ENCODE results near the gene ATXN1.
"Not testable (repeated sequence)": the region's sequence is repeated elsewhere in the genome, so short reads cannot be mapped to it uniquely, and the experiment has no call there.

Gene ATXN1

GRCh38 chr6:16263464-16264099 is 497.7 kb downstream of the ATXN1 start:
- not testable (repeated sequence) for DNase-seq

- DNase-seq, result not testable (repeated sequence)
These were observed 498.5 kb downstream of the ATXN1 start for GRCh38 chr6:16262773-16263172.

- DNase-seq, result not testable (repeated sequence)
These were observed 500.7 kb downstream of the ATXN1 start for GRCh38 chr6:16260602-16261001.

GRCh38 chr6:16259604-16260003 is 501.7 kb downstream of the ATXN1 start:
- DNase-seq, result not testable (repeated sequence)

- DNase-seq, result no peak
These were observed 502.6 kb downstream of the ATXN1 start for GRCh38 chr6:16258709-16259075.

GRCh38 chr6:16257999-16258708 is 503.1 kb downstream of the ATXN1 start:
- DNase-seq, result no peak

GRCh38 chr6:16256781-16257180 is 504.5 kb downstream of the ATXN1 start:
- no peak for DNase-seq

- DNase-seq, result no peak
These were observed 506.7 kb downstream of the ATXN1 start for GRCh38 chr6:16254535-16254934.

- DNase-seq, result no peak
These were observed 507.7 kb downstream of the ATXN1 start for GRCh38 chr6:16253399-16254144.

GRCh38 chr6:16252686-16253299 is 508.5 kb downstream of the ATXN1 start:
- no peak for DNase-seq

- DNase-seq, result no peak
These were observed 509.6 kb downstream of the ATXN1 start for GRCh38 chr6:16251706-16252105.

GRCh38 chr6:16249971-16250370 is 511.3 kb downstream of the ATXN1 start:
- DNase-seq, result no peak
